ENCODE measurements around the gene ARHGAP28. TPM values are rescaled to one million over a fixed set of nuclear protein-coding genes. Genes with fewer than 3 reads are reported as not detected.
"Not testable (repeated sequence)": the region's sequence is repeated elsewhere in the genome, so short reads cannot be mapped to it uniquely, and the experiment has no call there.

ARHGAP28 gene
- total RNA-seq, 4 donors from 2014 or later: 1.1 to 26.3 (median 2.6) TPM

- no peaks in the 10 kb centered on the region for H3K36me3 ChIP-seq
- WGBS, 2 donors (ENCODE audit: low coverage in 1 of 2): 53 to 69% methylated on average over 2 to 4 of the region's 4 CpGs
- peak overlapping the region in 2 of 4 donors; percentile 1 for H3K27ac ChIP-seq
- in situ Hi-C loops (cut with MboI; ENCODE audit: low pct_ligation_motif_present in 1 of 4, low pct_unique_long_range_greater_than_20kb in 1 of 4, low sequenced_read_pairs in 3 of 4) (no loop called here), intact Hi-C loops (cut with DNase I; ENCODE audit: low total_unique reads) (no loop called here)
- TF ChIP-seq EP300 (IDR thresholded peaks at IDR 0.05; ENCODE audit: low read depth) (no peak), POLR2A (IDR thresholded peaks at IDR 0.05) (no peak), CTCF (IDR thresholded peaks at IDR 0.05) (no peak), POLR2AphosphoS5 (IDR thresholded peaks at IDR 0.05) (no peak)
- DNase-seq: no peak
- no peaks in the 10 kb centered on the region for H3K4me1 ChIP-seq
- no peaks in the 10 kb centered on the region for H3K27me3 ChIP-seq
- no peaks in the 10 kb centered on the region for H3K9me3 ChIP-seq
- H3K4me3 ChIP-seq: no peak overlapping the region
These were observed 65.8 kb downstream of the ARHGAP28 start for GRCh38 chr18:6795307-6795706.

GRCh38 chr18:6796511-6796910 lies 67.0 kb downstream of the ARHGAP28 start:
- no peak for DNase-seq

GRCh38 chr18:6797171-6797570 lies 67.7 kb downstream of the ARHGAP28 start:
- Histone ChIP-seq H3K9me3 (no peaks in the 10 kb centered on the region), H3K4me1 (no peaks in the 10 kb centered on the region), H3K27me3 (no peaks in the 10 kb centered on the region), H3K4me3 (no peak overlapping the region), H3K36me3 (no peaks in the 10 kb centered on the region), H3K27ac (no peak overlapping the region)
- TF ChIP-seq POLR2A (IDR thresholded peaks at IDR 0.05): no peak
- no peak for TF ChIP-seq CTCF (IDR thresholded peaks at IDR 0.05)
- no peak for TF ChIP-seq EP300 (IDR thresholded peaks at IDR 0.05; ENCODE audit: low read depth)
- TF ChIP-seq POLR2AphosphoS5 (IDR thresholded peaks at IDR 0.05): no peak
- WGBS, 2 donors (ENCODE audit: low coverage in 1 of 2): 13 to 90% methylated on average over 1 to 5 of the region's 5 CpGs
- no peak for DNase-seq
- intact Hi-C loops (cut with DNase I; ENCODE audit: low total_unique reads): no loop called here
- in situ Hi-C loops (cut with MboI; ENCODE audit: low pct_ligation_motif_present in 1 of 4, low pct_unique_long_range_greater_than_20kb in 1 of 4, low sequenced_read_pairs in 3 of 4): no loop called here

More at GRCh38 chr18:6796511-6796910, 67.0 kb downstream of the ARHGAP28 start:
- Histone ChIP-seq H3K27me3 (no peaks in the 10 kb centered on the region), H3K4me1 (no peaks in the 10 kb centered on the region), H3K9me3 (no peaks in the 10 kb centered on the region), H3K36me3 (no peaks in the 10 kb centered on the region), H3K27ac (no peak overlapping the region), H3K4me3 (no peak overlapping the region)
- TF ChIP-seq POLR2AphosphoS5 (IDR thresholded peaks at IDR 0.05) (no peak), EP300 (IDR thresholded peaks at IDR 0.05; ENCODE audit: low read depth) (no peak), POLR2A (IDR thresholded peaks at IDR 0.05) (no peak), CTCF (IDR thresholded peaks at IDR 0.05) (no peak)
- in situ Hi-C loops (cut with MboI; ENCODE audit: low pct_ligation_motif_present in 1 of 4, low pct_unique_long_range_greater_than_20kb in 1 of 4, low sequenced_read_pairs in 3 of 4): no loop called here
- 75 to 81% methylated on average over 3 of the region's 3 CpGs for WGBS, 2 donors (ENCODE audit: low coverage in 1 of 2)
- intact Hi-C loops (cut with DNase I; ENCODE audit: low total_unique reads): no loop called here

GRCh38 chr18:6798896-6799295 lies 69.4 kb downstream of the ARHGAP28 start:
- intact Hi-C loops (cut with DNase I; ENCODE audit: low total_unique reads) (no loop called here), in situ Hi-C loops (cut with MboI; ENCODE audit: low pct_ligation_motif_present in 1 of 4, low pct_unique_long_range_greater_than_20kb in 1 of 4, low sequenced_read_pairs in 3 of 4) (no loop called here)
- Histone ChIP-seq H3K36me3 (no peaks in the 10 kb centered on the region), H3K27me3 (no peaks in the 10 kb centered on the region), H3K9me3 (no peaks in the 10 kb centered on the region), H3K4me3 (no peak overlapping the region), H3K4me1 (no peaks in the 10 kb centered on the region), H3K27ac (no peak overlapping the region)
- WGBS, 2 donors (ENCODE audit: low coverage in 1 of 2): 96 to 100% methylated on average over 1 of the region's 1 CpG
- no peak for DNase-seq
- TF ChIP-seq POLR2A (IDR thresholded peaks at IDR 0.05): no peak
- no peak for TF ChIP-seq POLR2AphosphoS5 (IDR thresholded peaks at IDR 0.05)
- TF ChIP-seq EP300 (IDR thresholded peaks at IDR 0.05; ENCODE audit: low read depth): no peak
- no peak for TF ChIP-seq CTCF (IDR thresholded peaks at IDR 0.05)

GRCh38 chr18:6800309-6800708 lies 70.8 kb downstream of the ARHGAP28 start:
- H3K4me1 ChIP-seq; H3K27ac ChIP-seq; H3K9me3 ChIP-seq; H3K4me3 ChIP-seq; DNase-seq; H3K36me3 ChIP-seq; H3K27me3 ChIP-seq; intact Hi-C loops (cut with DNase I; ENCODE audit: low total_unique reads): not testable (repeated sequence)
- 88 to 95% methylated on average over 1 of the region's 1 CpG for WGBS, 2 donors (ENCODE audit: low coverage in 1 of 2)
- in situ Hi-C loops (cut with MboI; ENCODE audit: low pct_ligation_motif_present in 1 of 4, low pct_unique_long_range_greater_than_20kb in 1 of 4, low sequenced_read_pairs in 3 of 4): loop anchor here in 1 of 4 donors (25.0 kb wide), 1 partner anchor 88 kb away; no protein-coding TSS in a partner anchor

All from transverse colon (tissue), 4 donors.